Tibial nerve (tissue), 4 donors: Measurements from ENCODE around the gene LRCH4. TPM values are rescaled to one million over a fixed set of nuclear protein-coding genes. Genes with fewer than 3 reads are reported as not detected.
A peak's percentile ranks its signal among the peaks of the same experiment; 100 is the strongest.

Experiments used
- DNase-seq, 2 donors: peaks; one replicate each; pipeline ENCODE4 v3.0.0-alpha.2; 2019; ENCODE audit warnings: low spot score in 2 of 2
- H3K27ac ChIP-seq, 4 donors: fragments of 200-600 bp; sonication (generic) in 3 of 4; one replicate each; pipeline ENCODE4 v1.5.1; 2017 to 2019; ENCODE audit warnings: mild to moderate bottlenecking in 1 of 4
- H3K27me3 ChIP-seq, 2 donors: fragments of 200-600 bp; sonication (generic) in 1 of 2; one replicate each; pipeline versions ENCODE4 v1.5.1 to v1.6.0; 2017 to 2019
- H3K36me3 ChIP-seq, 3 donors: fragments of 200-600 bp; sonication (generic); one replicate each; pipeline ENCODE4 v1.5.1; 2018 to 2019
- H3K4me1 ChIP-seq, 4 donors: fragments of 200-600 bp; sonication (generic) in 3 of 4; one replicate each; pipeline ENCODE4 v1.5.1; 2017 to 2019
- H3K4me3 ChIP-seq, 4 donors: fragments of 200-600 bp; sonication (generic) in 3 of 4; one replicate each; pipeline ENCODE4 v1.5.1; 2017 to 2019; ENCODE audit warnings: mild to moderate bottlenecking in 1 of 4, moderate library complexity in 1 of 4
- H3K9me3 ChIP-seq, 4 donors: fragments of 200-600 bp; sonication (generic) in 3 of 4; one replicate each; pipeline ENCODE4 v1.5.1; 2017 to 2019
- EP300 ChIP-seq, 2 donors: sonication (generic); formaldehyde crosslinking; IDR thresholded peaks; one replicate each; pipeline ENCODE4 v1.6.1; 2017; ENCODE audit warnings: antibody characterized with exemption in 2 of 2, mild to moderate bottlenecking in 1 of 2
- POLR2A ChIP-seq, 2 donors: fragments of 450-650 bp; IDR thresholded peaks; one replicate each; pipeline ENCODE4 v1.6.1; 2017; ENCODE audit warnings: antibody characterized with exemption in 2 of 2, mild to moderate bottlenecking in 2 of 2, moderate library complexity in 2 of 2
- WGBS, 2 donors: methylation state at CpG; one replicate each; pipeline ENCODE4 v1.1.5; 2018; 5-methylcytosine and 5-hydroxymethylcytosine counted together
- total RNA-seq, 4 donors: library from RNA; depleted of rRNA; stranded (reverse); fragments of >200 nt; gene quantifications; one replicate each; pipeline ENCODE4 v1.1.0, GENCODE V29; 2016
- TF ChIP-seq, protein P1 (sequence below), 5 experiments: fragments of 200-600 bp in 3 of 5; fragments of 450-650 bp in 2 of 5; sonication (generic) in 3 of 5; IDR thresholded peaks; one replicate each; pipeline ENCODE4 v1.5.1; 2016 to 2019; ENCODE audit warnings: antibody characterized with exemption in 5 of 5, mild to moderate bottlenecking in 3 of 5, moderate library complexity in 2 of 5

Gene LRCH4
- total RNA-seq, 4 donors from 2014 or later: 135 to 174 (median 170) TPM

DNA sequence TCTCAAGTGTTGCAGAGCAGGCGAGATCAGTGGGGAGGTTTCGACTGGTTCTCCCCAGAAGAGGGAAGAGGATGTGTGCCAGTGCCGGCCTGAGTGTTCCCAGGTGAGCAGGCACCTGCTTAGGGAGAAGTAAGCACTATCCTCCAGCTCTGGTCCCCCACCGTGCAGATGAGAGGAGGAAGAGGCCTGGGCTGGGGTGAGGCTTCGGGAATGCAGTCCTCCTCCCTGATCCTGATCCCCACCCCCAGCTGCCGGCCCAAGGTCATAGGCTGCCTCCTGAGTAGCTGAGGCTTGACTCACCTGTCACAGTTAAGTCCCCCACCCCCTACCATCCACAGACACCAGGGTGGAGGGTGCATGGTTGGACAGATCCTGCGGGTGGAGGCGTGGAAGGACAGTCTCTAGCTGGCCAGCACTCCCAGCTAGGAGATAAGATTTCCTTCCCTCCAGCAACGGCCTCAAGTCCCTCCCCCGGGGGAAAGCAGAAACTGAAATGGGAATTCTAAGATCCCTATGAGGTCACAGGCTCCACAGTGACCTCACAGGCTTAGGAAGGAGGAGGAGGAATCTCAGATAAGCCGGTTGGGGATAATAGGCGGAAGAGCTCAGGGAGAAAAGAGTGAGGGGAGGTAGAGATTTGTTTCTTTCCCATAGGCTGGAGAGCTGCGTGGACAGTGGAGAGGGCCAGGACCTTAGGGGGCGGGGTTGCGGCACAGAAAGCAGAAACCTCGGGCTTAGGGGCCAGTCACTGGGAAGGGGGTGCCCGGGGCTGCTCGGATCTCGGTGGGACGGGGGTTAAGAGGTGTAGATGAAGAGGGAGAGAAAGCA lies 1.0 kb downstream of the LRCH4 start:
- H3K9me3 ChIP-seq: no peaks in the 10 kb centered on the region
- peak overlapping the region; percentile 70 to 93 (median 84) for H3K4me3 ChIP-seq
- H3K4me1 ChIP-seq: peaks cover 0 to 52% (median 24%) of the 10 kb centered on the region in 4 donors
- 4% methylated on average over 17 to 19 of the region's 20 CpGs for WGBS, 2 donors
- H3K27me3 ChIP-seq: no peaks in the 10 kb centered on the region
- H3K27ac ChIP-seq: peak overlapping the region; percentile 87 to 96 (median 94)
- DNase-seq: no peak
- TF ChIP-seq POLR2A (IDR thresholded peaks at IDR 0.05): peak in 1 of 2 donors; percentile 17
- TF ChIP-seq EP300 (IDR thresholded peaks at IDR 0.05): no peak
- H3K36me3 ChIP-seq: peaks cover 3 to 33% (median 20%) of the 10 kb centered on the region in 3 donors

DNA sequence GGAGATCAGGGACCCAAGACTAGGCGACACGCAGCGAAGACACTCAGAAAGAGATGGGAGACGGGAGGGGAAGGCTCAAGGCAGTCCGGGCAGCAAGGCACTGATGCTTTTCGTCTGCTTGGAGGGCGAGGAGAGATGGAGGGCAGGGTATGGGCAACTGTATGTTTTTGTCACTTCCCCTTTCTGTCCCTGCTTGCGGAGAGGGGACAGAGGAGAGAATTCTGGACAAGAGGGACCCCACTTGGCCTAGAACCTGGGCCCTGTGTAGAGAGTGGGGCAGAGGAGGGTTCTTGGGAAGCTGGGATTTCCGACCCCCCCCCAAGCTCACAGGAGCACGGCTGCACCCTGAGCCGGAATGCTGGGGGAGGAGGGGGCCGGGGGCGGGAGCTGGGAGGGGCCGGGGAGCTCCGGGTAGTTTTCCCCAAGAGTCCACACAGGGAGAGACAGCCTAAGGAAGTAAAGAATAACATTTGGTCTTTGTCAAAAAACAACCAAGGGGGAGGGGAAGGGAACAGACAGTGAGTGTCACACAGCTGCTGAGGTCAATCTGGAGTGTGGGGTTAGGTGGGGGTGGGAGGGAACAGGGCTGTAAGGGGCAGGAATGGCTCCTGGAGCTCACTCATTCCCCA lies 1.8 kb downstream of the LRCH4 start:
- Histone ChIP-seq H3K36me3 (peaks cover 3 to 40% (median 26%) of the 10 kb centered on the region in 3 donors), H3K4me1 (peaks cover 0 to 47% (median 24%) of the 10 kb centered on the region in 4 donors), H3K4me3 (peak overlapping the region; percentile 70 to 93 (median 84)), H3K9me3 (no peaks in the 10 kb centered on the region), H3K27me3 (no peaks in the 10 kb centered on the region), H3K27ac (peak overlapping the region; percentile 87 to 96 (median 94))
- TF ChIP-seq POLR2A (IDR thresholded peaks at IDR 0.05) (no peak), EP300 (IDR thresholded peaks at IDR 0.05) (no peak)
- TF ChIP-seq, protein P1, sequence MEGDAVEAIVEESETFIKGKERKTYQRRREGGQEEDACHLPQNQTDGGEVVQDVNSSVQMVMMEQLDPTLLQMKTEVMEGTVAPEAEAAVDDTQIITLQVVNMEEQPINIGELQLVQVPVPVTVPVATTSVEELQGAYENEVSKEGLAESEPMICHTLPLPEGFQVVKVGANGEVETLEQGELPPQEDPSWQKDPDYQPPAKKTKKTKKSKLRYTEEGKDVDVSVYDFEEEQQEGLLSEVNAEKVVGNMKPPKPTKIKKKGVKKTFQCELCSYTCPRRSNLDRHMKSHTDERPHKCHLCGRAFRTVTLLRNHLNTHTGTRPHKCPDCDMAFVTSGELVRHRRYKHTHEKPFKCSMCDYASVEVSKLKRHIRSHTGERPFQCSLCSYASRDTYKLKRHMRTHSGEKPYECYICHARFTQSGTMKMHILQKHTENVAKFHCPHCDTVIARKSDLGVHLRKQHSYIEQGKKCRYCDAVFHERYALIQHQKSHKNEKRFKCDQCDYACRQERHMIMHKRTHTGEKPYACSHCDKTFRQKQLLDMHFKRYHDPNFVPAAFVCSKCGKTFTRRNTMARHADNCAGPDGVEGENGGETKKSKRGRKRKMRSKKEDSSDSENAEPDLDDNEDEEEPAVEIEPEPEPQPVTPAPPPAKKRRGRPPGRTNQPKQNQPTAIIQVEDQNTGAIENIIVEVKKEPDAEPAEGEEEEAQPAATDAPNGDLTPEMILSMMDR (IDR thresholded peaks at IDR 0.05): no peak
- DNase-seq: no peak
- WGBS, 2 donors: 35 to 38% methylated on average over 15 of the region's 15 CpGs

DNA sequence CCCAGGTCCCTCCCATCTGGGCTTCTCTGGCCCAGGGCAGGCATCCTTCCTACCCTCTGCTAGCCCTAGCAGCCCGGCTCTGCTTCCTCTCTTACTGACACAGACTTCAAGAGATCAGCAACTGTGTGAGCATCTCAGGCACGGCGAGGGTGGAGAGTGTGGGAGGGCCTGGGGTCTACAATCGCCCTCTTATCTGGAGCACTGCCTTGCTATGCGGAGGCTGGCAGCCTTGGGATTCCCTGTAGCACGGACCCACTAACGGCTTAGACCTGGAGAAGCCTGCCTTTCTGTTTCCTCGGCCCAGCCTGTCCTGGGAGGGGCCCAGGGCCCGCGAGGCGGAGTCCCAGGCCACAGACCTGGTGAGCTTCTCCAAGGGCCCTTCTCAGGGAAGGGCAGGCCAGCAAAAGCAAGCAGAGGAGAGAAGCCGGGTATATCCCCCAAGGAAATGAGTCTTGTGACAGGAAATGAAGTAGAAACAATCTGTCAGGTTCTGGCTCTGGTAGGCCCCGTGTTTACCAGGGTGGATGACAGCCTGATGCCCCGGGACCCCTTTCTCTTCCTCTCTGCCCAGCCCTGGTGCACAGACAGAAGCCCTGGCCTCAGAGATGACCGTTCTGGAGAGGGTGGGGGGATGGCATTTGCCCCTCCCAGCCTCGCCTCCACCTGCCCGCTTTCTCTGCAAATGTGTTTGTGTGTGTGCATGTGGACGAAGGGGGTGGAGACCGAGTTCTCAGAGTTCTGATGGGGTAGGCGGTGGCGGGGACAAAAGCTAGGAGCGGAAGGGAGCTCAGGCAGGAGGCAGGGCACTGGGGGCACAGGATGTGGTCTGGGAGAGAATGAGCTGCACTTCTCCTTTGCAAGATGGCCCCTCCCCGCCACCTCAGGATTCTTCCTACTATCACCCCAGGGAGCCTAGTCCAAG lies 2.5 kb downstream of the LRCH4 start:
- H3K27ac ChIP-seq: peak overlapping the region; percentile 87 to 96 (median 94)
- TF ChIP-seq, protein P1 (IDR thresholded peaks at IDR 0.05): no peak
- TF ChIP-seq EP300 (IDR thresholded peaks at IDR 0.05) (peak in 1 of 2 donors; percentile 36), POLR2A (IDR thresholded peaks at IDR 0.05) (no peak)
- peaks cover 0 to 47% (median 24%) of the 10 kb centered on the region in 4 donors for H3K4me1 ChIP-seq
- peak overlapping the region; percentile 70 to 93 (median 84) for H3K4me3 ChIP-seq
- no peaks in the 10 kb centered on the region for H3K9me3 ChIP-seq
- peaks cover 3 to 48% (median 28%) of the 10 kb centered on the region in 3 donors for H3K36me3 ChIP-seq
- 30 to 31% methylated on average over 21 to 23 of the region's 23 CpGs for WGBS, 2 donors
- H3K27me3 ChIP-seq: no peaks in the 10 kb centered on the region
- peak; percentile 44 to 58 for DNase-seq

DNA sequence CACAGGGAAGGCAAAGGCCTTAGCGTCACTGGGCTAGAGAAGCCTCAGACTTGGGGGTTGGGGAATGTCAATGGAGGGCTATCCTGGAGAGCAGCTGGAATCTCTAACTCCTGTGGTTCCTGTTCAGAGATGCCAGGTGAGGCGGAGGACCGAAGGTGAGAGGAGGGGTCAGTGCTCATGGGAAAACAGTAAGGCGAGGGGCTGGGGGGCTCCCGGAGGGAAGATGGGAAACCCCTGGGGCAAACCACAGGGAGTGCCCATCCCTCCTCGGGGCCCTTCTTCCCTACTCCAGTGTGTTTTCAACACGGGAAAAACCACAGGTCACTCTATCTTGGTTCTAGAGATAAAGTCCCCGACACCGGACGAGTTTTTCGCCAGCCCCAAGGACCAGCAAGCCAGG lies 3.3 kb downstream of the LRCH4 start:
- DNase-seq: no peak
- peaks cover 0 to 45% (median 24%) of the 10 kb centered on the region in 4 donors for H3K4me1 ChIP-seq
- 72 to 75% methylated on average over 11 of the region's 11 CpGs for WGBS, 2 donors
- H3K4me3 ChIP-seq: peak overlapping the region in 2 of 4 donors; percentile 70 to 86
- no peaks in the 10 kb centered on the region for H3K27me3 ChIP-seq
- peak overlapping the region; percentile 12 to 96 (median 94) for H3K27ac ChIP-seq
- TF ChIP-seq POLR2A (IDR thresholded peaks at IDR 0.05) (no peak), EP300 (IDR thresholded peaks at IDR 0.05) (no peak)
- TF ChIP-seq, protein P1 (IDR thresholded peaks at IDR 0.05): no peak
- no peaks in the 10 kb centered on the region for H3K9me3 ChIP-seq
- peaks cover 3 to 55% (median 35%) of the 10 kb centered on the region in 3 donors for H3K36me3 ChIP-seq

DNA sequence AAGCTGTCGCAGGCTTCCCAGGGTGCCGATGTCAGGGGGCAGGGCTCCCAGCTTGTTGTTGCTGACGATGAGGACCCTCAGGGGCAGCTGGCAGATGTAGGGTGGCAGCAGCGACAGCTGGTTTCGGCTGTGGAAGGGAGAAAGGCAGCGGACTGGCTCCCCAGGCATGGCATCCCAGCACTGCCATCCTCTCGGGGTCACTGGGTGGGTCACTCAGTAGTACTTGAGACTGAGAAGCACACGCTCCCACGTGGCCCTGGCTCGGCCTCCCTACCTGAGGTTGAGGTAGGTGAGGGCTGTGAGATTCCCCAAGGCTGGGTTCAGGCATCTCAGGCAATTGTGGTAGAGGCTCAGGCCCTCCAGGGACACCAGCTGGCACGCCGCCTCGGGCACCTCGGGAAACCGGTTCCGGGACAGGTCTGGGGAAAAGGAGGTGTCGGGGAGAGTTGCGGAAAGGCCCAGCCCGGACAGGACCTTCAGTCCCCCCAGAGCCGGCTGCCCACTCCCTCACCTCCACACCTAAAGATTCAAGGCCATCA lies 3.8 kb downstream of the LRCH4 start:
- peaks cover 3 to 61% (median 41%) of the 10 kb centered on the region in 3 donors for H3K36me3 ChIP-seq
- H3K4me1 ChIP-seq: peaks cover 0 to 40% (median 24%) of the 10 kb centered on the region in 4 donors
- H3K27me3 ChIP-seq: no peaks in the 10 kb centered on the region
- peak overlapping the region in 3 of 4 donors; percentile 93 to 96 (median 95) for H3K27ac ChIP-seq
- DNase-seq: no peak
- WGBS, 2 donors: 77 to 88% methylated on average over 19 to 20 of the region's 20 CpGs
- no peak for TF ChIP-seq POLR2A (IDR thresholded peaks at IDR 0.05)
- TF ChIP-seq EP300 (IDR thresholded peaks at IDR 0.05): no peak
- TF ChIP-seq, protein P1 (IDR thresholded peaks at IDR 0.05): no peak
- H3K4me3 ChIP-seq: no peak overlapping the region
- no peaks in the 10 kb centered on the region for H3K9me3 ChIP-seq
